ENCODE measurements around the gene PAX1. TPM values are rescaled to one million over a fixed set of nuclear protein-coding genes. Genes with fewer than 3 reads are reported as not detected.
A peak's percentile ranks its signal among the peaks of the same experiment; 100 is the strongest.

PAX1 gene
- not detected for total RNA-seq
- not detected for polyA plus RNA-seq
- long read RNA-seq, donor 1 = 0 reads
- long read RNA-seq, donor 2 = 0 reads
- long read RNA-seq, donor 3 = 0 reads

DNA sequence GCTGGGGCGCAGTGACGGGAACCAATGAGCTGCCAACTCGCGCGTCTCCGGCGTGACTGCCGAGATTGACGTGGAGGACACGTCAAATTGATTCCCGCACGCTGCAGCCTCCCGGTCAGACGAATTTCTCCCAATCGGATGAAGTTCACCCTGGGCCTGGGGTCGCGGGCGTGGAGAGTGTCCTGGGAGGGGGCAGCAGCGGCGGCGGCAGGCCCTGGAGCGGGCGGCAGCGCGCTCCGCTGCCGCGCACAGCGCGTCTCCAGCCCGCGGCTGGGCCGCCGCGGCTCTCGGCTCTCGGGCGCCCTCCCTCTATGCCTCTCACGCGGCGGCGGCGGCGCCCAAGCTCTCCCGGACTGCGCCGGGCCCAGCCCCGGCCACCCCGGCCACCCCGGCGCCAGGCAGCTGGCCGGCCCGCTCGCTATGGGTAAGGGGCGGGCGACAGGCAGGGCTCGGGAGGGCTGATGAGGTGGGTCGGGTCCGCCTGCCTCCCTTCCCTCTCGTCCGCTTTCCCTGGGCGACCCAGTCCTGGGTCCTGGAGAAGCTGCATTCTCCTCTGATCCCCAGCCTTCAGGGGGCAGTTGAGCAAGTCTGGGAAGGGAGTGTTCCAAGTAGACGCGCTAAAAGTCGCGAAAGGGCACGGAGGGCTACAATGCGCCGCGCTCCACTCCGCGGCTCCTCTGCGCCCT lies at the start of gene PAX1:
Gene PAX1 (plus strand): TSS at position 90 of the 686 bp plus-strand sequence. CDS start 49 bp downstream, at position 139.
- TF ChIP-seq, protein P1, sequence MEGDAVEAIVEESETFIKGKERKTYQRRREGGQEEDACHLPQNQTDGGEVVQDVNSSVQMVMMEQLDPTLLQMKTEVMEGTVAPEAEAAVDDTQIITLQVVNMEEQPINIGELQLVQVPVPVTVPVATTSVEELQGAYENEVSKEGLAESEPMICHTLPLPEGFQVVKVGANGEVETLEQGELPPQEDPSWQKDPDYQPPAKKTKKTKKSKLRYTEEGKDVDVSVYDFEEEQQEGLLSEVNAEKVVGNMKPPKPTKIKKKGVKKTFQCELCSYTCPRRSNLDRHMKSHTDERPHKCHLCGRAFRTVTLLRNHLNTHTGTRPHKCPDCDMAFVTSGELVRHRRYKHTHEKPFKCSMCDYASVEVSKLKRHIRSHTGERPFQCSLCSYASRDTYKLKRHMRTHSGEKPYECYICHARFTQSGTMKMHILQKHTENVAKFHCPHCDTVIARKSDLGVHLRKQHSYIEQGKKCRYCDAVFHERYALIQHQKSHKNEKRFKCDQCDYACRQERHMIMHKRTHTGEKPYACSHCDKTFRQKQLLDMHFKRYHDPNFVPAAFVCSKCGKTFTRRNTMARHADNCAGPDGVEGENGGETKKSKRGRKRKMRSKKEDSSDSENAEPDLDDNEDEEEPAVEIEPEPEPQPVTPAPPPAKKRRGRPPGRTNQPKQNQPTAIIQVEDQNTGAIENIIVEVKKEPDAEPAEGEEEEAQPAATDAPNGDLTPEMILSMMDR (IDR thresholded peaks at IDR 0.05) = peak in 1 of 9 donors; percentile 15
- Histone ChIP-seq H3K27ac (no peak within 1 kb of the TSS), H3K9me3 (no peaks in the 10 kb centered on the region), H3K4me3 (no peak within 1 kb of the TSS), H3K4me1 (peaks cover 0 to 21% (median 12%) of the 10 kb centered on the region in 9 donors), H3K27me3 (peaks cover 48 to 100% (median 97%) of the 10 kb centered on the region in 7 donors), H3K36me3 (no peaks in the 10 kb centered on the region)
- DNase-seq = no peak
- 1 to 2% methylated on average over 68 to 73 of the region's 73 CpGs for WGBS, 2 donors
- peak in 1 of 8 donors; percentile 41 for ATAC-seq
- intact Hi-C loops (cut with DNase I) = no loop called here

DNA sequence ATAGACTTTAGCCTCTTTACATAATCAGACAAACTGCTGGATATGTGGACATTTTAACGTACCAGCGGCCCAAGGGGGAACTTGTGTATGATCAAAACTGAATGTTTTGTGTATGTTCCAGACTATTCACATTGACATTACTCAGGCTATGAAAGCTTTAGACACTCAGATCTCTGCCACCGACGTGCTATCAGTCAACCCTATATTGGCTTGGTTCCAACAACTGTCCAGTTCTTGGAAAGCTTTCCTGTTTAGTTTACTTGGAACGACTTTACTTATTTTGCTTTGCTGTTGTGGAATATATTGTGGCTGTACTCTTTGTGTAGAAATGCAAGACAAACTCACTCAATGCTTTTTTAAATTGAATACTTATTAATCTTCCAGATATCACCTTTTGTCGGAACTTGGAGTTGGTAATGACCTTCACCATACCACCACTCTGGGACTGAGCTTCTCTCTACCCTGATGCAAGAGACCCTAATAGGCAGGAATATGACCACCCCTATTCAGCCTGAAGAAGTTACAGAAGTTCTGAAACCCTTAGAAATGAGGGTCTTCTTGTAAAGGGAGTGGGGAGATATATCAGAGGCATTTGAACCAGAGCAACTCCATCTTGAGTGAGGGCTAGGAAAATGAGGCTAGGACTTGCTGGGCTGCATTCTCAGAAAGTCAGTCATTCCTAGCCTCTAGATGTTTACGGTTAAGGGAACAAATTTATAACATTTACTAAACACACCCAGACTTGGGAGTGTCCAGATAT lies 49.0 kb upstream of the PAX1 start:
- WGBS, 2 donors = 52 to 54% methylated on average over 7 of the region's 7 CpGs
- H3K4me3 ChIP-seq = no peak overlapping the region
- peaks cover 0 to 17% (median 0%) of the 10 kb centered on the region in 7 donors for H3K27me3 ChIP-seq
- no peaks in the 10 kb centered on the region for H3K9me3 ChIP-seq
- TF ChIP-seq, protein P1 (IDR thresholded peaks at IDR 0.05) = no peak
- DNase-seq (no peak), ATAC-seq (no peak)
- H3K27ac ChIP-seq = no peak overlapping the region
- no peaks in the 10 kb centered on the region for H3K4me1 ChIP-seq
- intact Hi-C loops (cut with DNase I) = no loop called here
- H3K36me3 ChIP-seq = no peaks in the 10 kb centered on the region

DNA sequence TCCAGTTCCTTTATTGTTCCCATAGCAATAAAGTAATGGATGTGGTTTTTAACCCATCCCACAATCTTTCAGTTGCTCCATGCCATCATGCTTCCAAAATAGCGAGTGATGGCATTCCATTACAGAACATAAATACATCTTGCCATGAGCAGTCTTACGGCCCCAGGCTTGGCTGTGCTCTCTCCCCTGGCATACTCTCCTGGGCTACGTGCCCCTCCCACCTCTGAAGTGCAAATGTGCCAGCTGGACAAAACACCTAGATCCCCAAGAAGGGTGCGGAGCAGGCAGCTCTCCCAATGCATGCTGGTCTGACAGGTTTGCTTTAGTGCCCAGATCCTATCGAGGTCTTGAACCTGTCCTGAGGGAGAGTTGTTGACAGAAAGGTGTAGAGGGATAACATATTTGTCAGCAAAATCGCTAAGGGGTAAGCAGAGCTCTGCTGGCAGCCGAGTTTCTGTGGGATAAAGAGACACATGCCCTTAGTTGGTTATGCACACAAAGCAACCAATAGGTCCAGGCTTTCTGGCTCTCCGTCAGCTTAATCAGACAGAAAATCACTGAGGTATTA lies 43.9 kb upstream of the PAX1 start:
- Histone ChIP-seq H3K36me3 (no peaks in the 10 kb centered on the region), H3K4me3 (no peak overlapping the region), H3K27ac (no peak overlapping the region), H3K27me3 (peaks cover 0 to 6% (median 0%) of the 10 kb centered on the region in 7 donors), H3K4me1 (no peaks in the 10 kb centered on the region), H3K9me3 (peaks cover 0 to 4% (median 0%) of the 10 kb centered on the region in 11 donors)
- ATAC-seq (peak in 3 of 8 donors; percentile 25 to 52 (median 41)), DNase-seq (no peak)
- WGBS, 2 donors = 57 to 63% methylated on average over 8 of the region's 8 CpGs
- TF ChIP-seq, protein P1 (IDR thresholded peaks at IDR 0.05) = no peak
- intact Hi-C loops (cut with DNase I) = no loop called here

DNA sequence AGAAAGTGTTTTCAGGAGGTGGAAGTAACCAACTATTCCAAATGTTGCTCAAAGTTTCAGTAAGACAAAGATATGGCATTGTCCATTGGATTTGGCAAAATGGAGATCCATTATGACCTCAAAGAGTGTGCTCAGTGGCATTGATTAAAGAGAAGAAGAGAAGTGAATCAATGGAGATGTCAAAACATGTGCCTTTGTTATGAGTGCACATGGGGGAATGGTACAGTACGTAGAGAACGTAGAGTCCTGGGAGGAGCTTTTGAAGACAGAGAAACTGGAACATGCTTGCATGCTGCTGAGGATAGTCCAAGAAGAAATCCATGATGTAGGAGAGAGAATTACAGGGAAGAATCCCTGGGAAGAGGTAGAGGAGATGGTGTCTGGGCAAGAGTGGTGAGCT lies 42.0 kb upstream of the PAX1 start:
- TF ChIP-seq, protein P1 (IDR thresholded peaks at IDR 0.05) = no peak
- H3K36me3 ChIP-seq = no peaks in the 10 kb centered on the region
- no peak for ATAC-seq
- H3K27me3 ChIP-seq = peaks cover 0 to 5% (median 0%) of the 10 kb centered on the region in 7 donors
- 89 to 90% methylated on average over 2 of the region's 2 CpGs for WGBS, 2 donors
- intact Hi-C loops (cut with DNase I) = no loop called here
- no peak for DNase-seq
- no peaks in the 10 kb centered on the region for H3K4me1 ChIP-seq
- H3K9me3 ChIP-seq = peaks cover 0 to 4% (median 0%) of the 10 kb centered on the region in 11 donors
- H3K27ac ChIP-seq = no peak overlapping the region
- no peak overlapping the region for H3K4me3 ChIP-seq
